IgD-negative memory B cell (primary cell): ENCODE measurements around the gene APLP2. TPM values are rescaled to one million over a fixed set of nuclear protein-coding genes. Genes with fewer than 3 reads are reported as not detected.

ENCODE experiments used
- H3K27ac Mint-ChIP-seq, 3 donors: one replicate each; pipeline ENCODE4 v1.8.0; 2020 to 2022; ENCODE audit warnings: mild to moderate bottlenecking in 3 of 3, mixed read lengths in 3 of 3, moderate library complexity in 1 of 3
- H3K27me3 Mint-ChIP-seq: one replicate; pipeline ENCODE4 v1.8.0; 2021; ENCODE audit warnings: mixed read lengths
- H3K36me3 Mint-ChIP-seq: one replicate; pipeline ENCODE4 v1.8.0; 2020; ENCODE audit warnings: mild to moderate bottlenecking, mixed read lengths
- H3K4me1 Mint-ChIP-seq, 3 donors: one replicate each; pipeline ENCODE4 v1.8.0; 2020 to 2022; ENCODE audit warnings: mixed read lengths in 3 of 3, mild to moderate bottlenecking in 1 of 3
- H3K4me3 Mint-ChIP-seq, 4 donors: one replicate each; pipeline ENCODE4 v1.8.0; 2020 to 2022; ENCODE audit warnings: mild to moderate bottlenecking in 4 of 4, mixed read lengths in 4 of 4, moderate library complexity in 3 of 4
- H3K9me3 Mint-ChIP-seq, 3 donors: one replicate each; pipeline ENCODE4 v1.8.0; 2020 to 2021; ENCODE audit warnings: mixed read lengths in 3 of 3, mild to moderate bottlenecking in 1 of 3
- polyA plus RNA-seq: library from polyadenylated mRNA; unstranded; fragments of 300-500 nt; fragmentation: Illumina TruSeq; gene quantifications from one replicate; pipeline ENCODE4 v1.2.3, GENCODE V29; 2021

The APLP2 gene
- polyA plus RNA-seq, 1 donor from 2014 or later, result 36.3 TPM

GRCh38 chr11:130145975-130146776, 76.5 kb downstream of the APLP2 start:
- no peaks in the 10 kb centered on the region for H3K27me3 Mint-ChIP-seq
- peak overlapping the region; percentile 30 to 89 (median 87) for H3K27ac Mint-ChIP-seq
- H3K4me3 Mint-ChIP-seq, result peak overlapping the region in 2 of 4 donors; percentile 2 to 87
- H3K4me1 Mint-ChIP-seq, result peaks cover 26 to 40% (median 33%) of the 10 kb centered on the region in 3 donors
- no peaks in the 10 kb centered on the region for H3K9me3 Mint-ChIP-seq
- H3K36me3 Mint-ChIP-seq, result peaks cover 8% of the 10 kb centered on the region

- H3K4me1 Mint-ChIP-seq, result peaks cover 31 to 46% (median 37%) of the 10 kb centered on the region in 3 donors
- H3K27ac Mint-ChIP-seq, result peak overlapping the region; percentile 30 to 89 (median 87)
- H3K9me3 Mint-ChIP-seq, result no peaks in the 10 kb centered on the region
- H3K4me3 Mint-ChIP-seq, result peak overlapping the region in 3 of 4 donors; percentile 2 to 88 (median 87)
- peaks cover 8% of the 10 kb centered on the region for H3K36me3 Mint-ChIP-seq
- H3K27me3 Mint-ChIP-seq, result no peaks in the 10 kb centered on the region
These were observed 77.1 kb downstream of the APLP2 start for GRCh38 chr11:130146796-130147195.

- Mint-ChIP-seq H3K27me3 (no peaks in the 10 kb centered on the region), H3K4me1 (peaks cover 39 to 54% (median 43%) of the 10 kb centered on the region in 3 donors), H3K9me3 (no peaks in the 10 kb centered on the region), H3K36me3 (peaks cover 8% of the 10 kb centered on the region), H3K27ac (peak overlapping the region; percentile 67 to 71 (median 69)), H3K4me3 (no peak overlapping the region)
These were observed 79.2 kb downstream of the APLP2 start for GRCh38 chr11:130148796-130149326.

GRCh38 chr11:130150790-130151189, 81.1 kb downstream of the APLP2 start:
- Mint-ChIP-seq H3K4me1 (peaks cover 35 to 47% (median 35%) of the 10 kb centered on the region in 3 donors), H3K36me3 (peaks cover 4% of the 10 kb centered on the region)

GRCh38 chr11:130151196-130151595, 81.5 kb downstream of the APLP2 start:
- Mint-ChIP-seq H3K9me3 (no peaks in the 10 kb centered on the region), H3K27me3 (no peaks in the 10 kb centered on the region), H3K27ac (peak overlapping the region in 2 of 3 donors; percentile 18 to 66), H3K36me3 (peaks cover 4% of the 10 kb centered on the region), H3K4me3 (peak overlapping the region in 2 of 4 donors; percentile 9 to 41), H3K4me1 (peaks cover 35 to 51% (median 36%) of the 10 kb centered on the region in 3 donors)

More at GRCh38 chr11:130150790-130151189, 81.1 kb downstream of the APLP2 start:
- no peaks in the 10 kb centered on the region for H3K27me3 Mint-ChIP-seq
- no peaks in the 10 kb centered on the region for H3K9me3 Mint-ChIP-seq
- H3K27ac Mint-ChIP-seq, result peak overlapping the region in 1 of 3 donors; percentile 66
- peak overlapping the region in 3 of 4 donors; percentile 29 to 41 (median 38) for H3K4me3 Mint-ChIP-seq

- H3K9me3 Mint-ChIP-seq, result no peaks in the 10 kb centered on the region
- peaks cover 29 to 41% (median 30%) of the 10 kb centered on the region in 3 donors for H3K4me1 Mint-ChIP-seq
- H3K27me3 Mint-ChIP-seq, result peaks cover 1% of the 10 kb centered on the region
- H3K36me3 Mint-ChIP-seq, result no peaks in the 10 kb centered on the region
- peak overlapping the region in 1 of 4 donors; percentile 42 for H3K4me3 Mint-ChIP-seq
- H3K27ac Mint-ChIP-seq, result peak overlapping the region in 1 of 3 donors; percentile 6
These were observed 86.7 kb downstream of the APLP2 start for GRCh38 chr11:130156108-130157022.

GRCh38 chr11:130157101-130157500, 87.4 kb downstream of the APLP2 start:
- H3K4me3 Mint-ChIP-seq, result peak overlapping the region in 1 of 4 donors; percentile 25
- H3K4me1 Mint-ChIP-seq, result peaks cover 28 to 38% (median 32%) of the 10 kb centered on the region in 3 donors
- H3K27me3 Mint-ChIP-seq, result peaks cover 1% of the 10 kb centered on the region
- no peak overlapping the region for H3K27ac Mint-ChIP-seq
- H3K9me3 Mint-ChIP-seq, result no peaks in the 10 kb centered on the region
- H3K36me3 Mint-ChIP-seq, result no peaks in the 10 kb centered on the region

GRCh38 chr11:130157840-130158239, 88.1 kb downstream of the APLP2 start:
- H3K9me3 Mint-ChIP-seq, result no peaks in the 10 kb centered on the region
- H3K27ac Mint-ChIP-seq, result peak overlapping the region in 2 of 3 donors; percentile 59 to 61
- peak overlapping the region in 2 of 4 donors; percentile 71 to 88 for H3K4me3 Mint-ChIP-seq
- peaks cover 35 to 36% (median 36%) of the 10 kb centered on the region in 3 donors for H3K4me1 Mint-ChIP-seq
- H3K36me3 Mint-ChIP-seq, result no peaks in the 10 kb centered on the region
- H3K27me3 Mint-ChIP-seq, result peaks cover 3% of the 10 kb centered on the region

- Mint-ChIP-seq H3K4me1 (peaks cover 32 to 46% (median 38%) of the 10 kb centered on the region in 3 donors), H3K4me3 (peak overlapping the region; percentile 80 to 88 (median 84)), H3K36me3 (peaks cover 1% of the 10 kb centered on the region), H3K27ac (peak overlapping the region in 2 of 3 donors; percentile 70 to 83), H3K9me3 (no peaks in the 10 kb centered on the region), H3K27me3 (peaks cover 8% of the 10 kb centered on the region)
These were observed 89.4 kb downstream of the APLP2 start for GRCh38 chr11:130159139-130159538.

- peak within 1 kb of the TSS; percentile 88 to 99 (median 98) for H3K4me3 Mint-ChIP-seq
- peaks cover 1% of the 10 kb centered on the region for H3K36me3 Mint-ChIP-seq
- H3K4me1 Mint-ChIP-seq, result peaks cover 34 to 47% (median 35%) of the 10 kb centered on the region in 3 donors
- peaks cover 9% of the 10 kb centered on the region for H3K27me3 Mint-ChIP-seq
- peak within 1 kb of the TSS; percentile 68 to 92 (median 82) for H3K27ac Mint-ChIP-seq
- no peaks in the 10 kb centered on the region for H3K9me3 Mint-ChIP-seq
These were observed 90.2 kb downstream of the APLP2 start, which contains the start of gene ST14 for GRCh38 chr11:130159657-130160497. TSS of gene ST14 (plus strand) at chr11:130159782. CDS start at chr11:130159980, 198 bp downstream.

- peak overlapping the region; percentile 88 to 99 (median 98) for H3K4me3 Mint-ChIP-seq
- H3K9me3 Mint-ChIP-seq, result no peaks in the 10 kb centered on the region
- H3K27me3 Mint-ChIP-seq, result peaks cover 9% of the 10 kb centered on the region
- H3K27ac Mint-ChIP-seq, result peak overlapping the region; percentile 68 to 92 (median 82)
- peaks cover 1% of the 10 kb centered on the region for H3K36me3 Mint-ChIP-seq
- H3K4me1 Mint-ChIP-seq, result peaks cover 36 to 52% (median 37%) of the 10 kb centered on the region in 3 donors
These were observed 90.9 kb downstream of the APLP2 start for GRCh38 chr11:130160498-130161155.

GRCh38 chr11:130161441-130162145, 91.9 kb downstream of the APLP2 start:
- Mint-ChIP-seq H3K27me3 (peaks cover 9% of the 10 kb centered on the region), H3K4me1 (peaks cover 40 to 56% (median 41%) of the 10 kb centered on the region in 3 donors), H3K9me3 (no peaks in the 10 kb centered on the region), H3K4me3 (peak overlapping the region; percentile 77 to 99 (median 93)), H3K27ac (peak overlapping the region in 2 of 3 donors; percentile 18 to 73), H3K36me3 (peaks cover 3% of the 10 kb centered on the region)
